Measurements from ENCODE around the gene MICALL1.

Gene MICALL1

GRCh38 chr22:37887584-37888378, 18.3 kb upstream of the MICALL1 start:
- peak; percentile 31; the same call in 1 of the 2 replicates for TF ChIP-seq CTCF (IDR thresholded peaks at IDR 0.05)

GRCh38 chr22:37891926-37892325, 14.2 kb upstream of the MICALL1 start:
- no peak for TF ChIP-seq CTCF (IDR thresholded peaks at IDR 0.05)

- no peak for TF ChIP-seq CTCF (IDR thresholded peaks at IDR 0.05)
Observed at GRCh38 chr22:37892566-37893335, 13.3 kb upstream of the MICALL1 start.

GRCh38 chr22:37893583-37893983, 12.5 kb upstream of the MICALL1 start:
- no peak for TF ChIP-seq CTCF (IDR thresholded peaks at IDR 0.05)

- TF ChIP-seq CTCF (IDR thresholded peaks at IDR 0.05), result no peak
Observed at GRCh38 chr22:37894939-37895670, 11.0 kb upstream of the MICALL1 start.

- TF ChIP-seq CTCF (IDR thresholded peaks at IDR 0.05), result no peak
Observed at GRCh38 chr22:37896181-37896592, 9.9 kb upstream of the MICALL1 start.

- no peak for TF ChIP-seq CTCF (IDR thresholded peaks at IDR 0.05)
Observed at GRCh38 chr22:37896939-37897338, 9.2 kb upstream of the MICALL1 start.

Measured in LNCAP (cell line).